Measurements from ENCODE around the gene ZAP70. TPM values are rescaled to one million over a fixed set of nuclear protein-coding genes. Genes with fewer than 3 reads are reported as not detected.

The ZAP70 gene
- total RNA-seq, 1 donor: not detected

DNA sequence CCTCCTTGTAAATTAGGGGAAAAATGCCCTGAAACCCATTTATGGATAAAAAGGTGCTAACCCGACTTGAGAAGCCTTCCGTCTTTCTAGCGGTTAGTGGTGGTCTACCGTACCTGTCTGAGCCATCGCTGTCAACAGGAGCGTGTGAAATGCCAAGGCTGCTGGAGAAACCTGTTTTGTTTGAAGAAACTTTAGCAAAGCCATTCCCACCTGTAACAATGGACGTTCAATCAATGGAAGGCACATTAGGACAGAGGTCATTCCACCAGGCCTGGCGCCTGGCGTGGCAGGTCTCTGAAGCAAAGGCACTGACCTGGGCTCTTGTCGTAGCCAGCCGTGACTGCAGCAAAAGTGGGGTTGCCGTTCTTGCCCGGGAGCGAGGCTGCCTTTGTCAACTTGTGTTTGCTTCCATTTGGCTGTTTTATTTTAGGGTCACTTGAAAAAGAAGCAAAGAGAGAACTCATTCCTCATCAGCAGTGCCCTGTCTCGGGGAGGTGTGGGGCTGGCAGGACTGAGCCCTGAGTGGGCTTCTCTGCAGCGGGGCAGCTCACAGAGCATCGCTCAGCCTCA, 47.2 kb downstream of the ZAP70 start:
- H3K4me3 ChIP-seq (ENCODE audit: low read depth, low read length): no peak overlapping the region
- no peak for DNase-seq (ENCODE audit: low read depth)
- TF ChIP-seq, protein P1, sequence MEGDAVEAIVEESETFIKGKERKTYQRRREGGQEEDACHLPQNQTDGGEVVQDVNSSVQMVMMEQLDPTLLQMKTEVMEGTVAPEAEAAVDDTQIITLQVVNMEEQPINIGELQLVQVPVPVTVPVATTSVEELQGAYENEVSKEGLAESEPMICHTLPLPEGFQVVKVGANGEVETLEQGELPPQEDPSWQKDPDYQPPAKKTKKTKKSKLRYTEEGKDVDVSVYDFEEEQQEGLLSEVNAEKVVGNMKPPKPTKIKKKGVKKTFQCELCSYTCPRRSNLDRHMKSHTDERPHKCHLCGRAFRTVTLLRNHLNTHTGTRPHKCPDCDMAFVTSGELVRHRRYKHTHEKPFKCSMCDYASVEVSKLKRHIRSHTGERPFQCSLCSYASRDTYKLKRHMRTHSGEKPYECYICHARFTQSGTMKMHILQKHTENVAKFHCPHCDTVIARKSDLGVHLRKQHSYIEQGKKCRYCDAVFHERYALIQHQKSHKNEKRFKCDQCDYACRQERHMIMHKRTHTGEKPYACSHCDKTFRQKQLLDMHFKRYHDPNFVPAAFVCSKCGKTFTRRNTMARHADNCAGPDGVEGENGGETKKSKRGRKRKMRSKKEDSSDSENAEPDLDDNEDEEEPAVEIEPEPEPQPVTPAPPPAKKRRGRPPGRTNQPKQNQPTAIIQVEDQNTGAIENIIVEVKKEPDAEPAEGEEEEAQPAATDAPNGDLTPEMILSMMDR (IDR thresholded peaks at IDR 0.05; ENCODE audit: insufficient read depth, low read depth, low read length): no peak

DNA sequence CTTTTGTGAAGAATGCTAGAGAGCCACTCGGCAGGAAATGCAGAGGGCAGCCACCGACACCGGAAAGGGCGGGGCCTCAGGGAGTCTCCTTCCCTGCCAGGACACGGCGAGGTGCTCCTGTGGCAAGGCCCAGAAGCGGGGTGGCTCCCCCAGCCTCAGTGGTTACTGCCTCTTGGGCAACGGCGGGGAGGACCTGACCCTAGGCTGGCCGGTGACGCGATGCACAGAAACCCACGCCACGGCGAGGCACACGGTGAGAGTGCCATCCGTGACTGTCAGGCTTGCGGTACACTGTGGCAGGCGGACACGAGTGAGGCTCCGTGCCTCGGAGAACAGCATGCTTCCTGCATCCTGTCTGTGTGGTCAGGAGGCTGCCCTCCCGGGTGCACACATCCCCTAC, 47.8 kb downstream of the ZAP70 start:
- no peak for DNase-seq (ENCODE audit: low read depth)
- no peak overlapping the region for H3K4me3 ChIP-seq (ENCODE audit: low read depth, low read length)
- TF ChIP-seq, protein P1 (IDR thresholded peaks at IDR 0.05; ENCODE audit: insufficient read depth, low read depth, low read length): no peak

DNA sequence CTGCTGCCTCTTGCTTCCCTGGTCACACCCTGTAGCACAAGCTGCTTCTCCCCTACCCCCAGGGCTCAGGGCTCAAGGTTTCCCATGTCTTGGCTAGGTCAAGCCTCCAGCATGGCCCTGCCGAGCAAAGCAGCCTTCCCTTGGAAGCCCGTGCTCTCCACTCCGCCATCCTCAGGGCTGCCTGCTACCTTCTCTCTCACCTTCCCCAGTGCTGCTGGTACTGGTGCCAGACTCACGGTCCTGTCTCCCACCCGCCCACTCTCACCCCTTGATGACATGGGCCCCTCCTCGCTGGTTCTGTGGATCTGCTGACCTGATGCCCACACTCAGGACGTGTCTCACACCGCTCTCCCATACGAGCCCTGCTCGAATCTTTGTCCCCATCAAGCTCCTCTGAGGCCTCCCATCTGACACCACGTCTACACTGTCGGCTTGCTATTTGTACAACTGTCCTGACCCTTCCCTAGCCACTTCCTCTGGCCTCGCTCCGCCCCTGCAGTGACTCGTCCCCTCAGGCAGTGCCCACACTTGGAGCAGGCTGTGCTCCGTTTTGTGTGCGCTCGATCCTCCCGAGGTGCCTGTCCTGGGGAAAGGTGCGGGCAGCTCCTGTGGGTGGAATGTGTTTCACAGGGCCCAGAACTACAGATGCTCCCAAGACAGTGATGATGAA, 49.9 kb downstream of the ZAP70 start:
- H3K4me3 ChIP-seq (ENCODE audit: low read depth, low read length): no peak overlapping the region
- TF ChIP-seq, protein P1 (IDR thresholded peaks at IDR 0.05; ENCODE audit: insufficient read depth, low read depth, low read length): no peak
- DNase-seq (ENCODE audit: low read depth): no peak

DNA sequence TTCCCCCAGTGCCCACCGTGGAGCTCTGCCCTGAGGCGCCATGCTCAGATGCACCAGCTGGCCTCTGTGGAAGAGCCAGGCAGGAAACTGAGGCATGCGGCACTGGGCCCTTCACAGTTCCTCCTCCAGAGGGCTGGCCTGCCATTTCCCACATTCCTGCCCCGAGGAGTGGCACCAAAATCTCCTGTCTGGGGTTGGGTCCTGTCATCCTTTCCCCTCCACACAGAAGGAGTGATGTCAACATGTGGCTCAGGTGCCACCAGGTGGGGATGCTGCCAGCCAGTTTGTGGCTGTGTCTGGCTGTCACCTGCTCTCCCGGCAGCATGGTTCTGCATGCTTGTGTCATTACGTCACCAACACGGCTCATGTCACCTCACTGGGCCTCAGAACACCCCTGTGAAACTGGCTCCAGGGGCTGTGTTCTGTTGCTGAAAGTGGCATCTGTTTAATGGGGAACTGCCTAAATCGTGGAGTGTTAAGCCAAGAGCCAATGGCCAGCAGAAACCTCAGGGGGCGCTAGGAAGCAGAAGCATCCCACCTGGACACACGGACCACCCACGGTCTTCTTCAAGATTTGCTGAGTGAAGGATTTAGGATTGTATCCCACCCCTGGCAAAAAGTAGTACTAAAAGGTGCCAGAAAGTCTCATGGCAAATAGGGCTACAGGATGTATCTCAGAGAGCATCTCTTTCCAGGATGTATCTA, 51.3 kb downstream of the ZAP70 start:
- no peak for DNase-seq (ENCODE audit: low read depth)
- H3K4me3 ChIP-seq (ENCODE audit: low read depth, low read length): no peak overlapping the region
- TF ChIP-seq, protein P1 (IDR thresholded peaks at IDR 0.05; ENCODE audit: insufficient read depth, low read depth, low read length): no peak

DNA sequence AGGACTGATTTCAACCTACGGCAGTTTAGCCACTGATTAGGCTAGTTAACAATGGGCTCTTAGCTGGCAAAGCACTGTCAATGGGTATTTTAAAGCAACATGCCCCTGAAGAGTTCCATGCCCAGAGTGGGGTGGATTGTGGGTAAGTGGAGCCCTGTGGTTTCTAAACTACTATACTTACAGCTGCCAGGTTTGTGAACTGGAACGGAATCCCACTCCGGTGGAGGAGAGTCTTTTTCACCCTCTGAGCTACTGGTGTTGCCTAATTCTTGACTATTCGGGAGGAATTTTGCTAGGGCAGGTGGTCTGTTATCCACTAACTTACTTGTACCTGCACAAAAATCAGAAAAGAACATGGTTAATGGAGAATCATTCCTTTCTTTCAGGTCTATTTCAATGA, 52.6 kb downstream of the ZAP70 start:
- no peak overlapping the region for H3K4me3 ChIP-seq (ENCODE audit: low read depth, low read length)
- DNase-seq (ENCODE audit: low read depth): no peak
- TF ChIP-seq, protein P1 (IDR thresholded peaks at IDR 0.05; ENCODE audit: insufficient read depth, low read depth, low read length): no peak

DNA sequence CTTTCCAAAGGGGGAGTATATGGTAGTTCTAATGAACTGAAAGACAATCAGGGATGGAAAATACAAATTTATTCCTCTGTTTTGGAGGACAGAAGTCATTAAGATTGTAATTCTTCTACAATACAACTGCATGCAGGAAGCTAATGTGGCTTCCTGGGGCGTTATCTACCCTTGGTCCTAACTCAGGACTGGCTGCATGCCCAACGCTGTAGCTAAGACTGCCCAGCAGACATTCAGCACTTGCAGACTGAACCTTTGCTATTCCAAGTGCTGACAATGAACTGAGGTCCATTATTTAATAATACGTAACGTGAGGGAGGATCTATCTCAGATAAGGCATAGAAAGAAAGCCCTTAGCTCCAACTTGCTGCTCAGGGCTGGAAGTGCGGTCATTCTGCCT, 53.2 kb downstream of the ZAP70 start:
- TF ChIP-seq, protein P1 (IDR thresholded peaks at IDR 0.05; ENCODE audit: insufficient read depth, low read depth, low read length): no peak
- DNase-seq (ENCODE audit: low read depth): no peak

More for the DNA sequence above, 53.2 kb downstream of the ZAP70 start:
- H3K4me3 ChIP-seq (ENCODE audit: low read depth, low read length): no peak overlapping the region
